Measurements from ENCODE around the gene HSP90AA1. TPM values are rescaled to one million over a fixed set of nuclear protein-coding genes. Genes with fewer than 3 reads are reported as not detected.
"Not testable (repeated sequence)": the region's sequence is repeated elsewhere in the genome, so short reads cannot be mapped to it uniquely, and the experiment has no call there.

The HSP90AA1 gene
- total RNA-seq, 1 donor from 2014 or later: 540 TPM

DNA sequence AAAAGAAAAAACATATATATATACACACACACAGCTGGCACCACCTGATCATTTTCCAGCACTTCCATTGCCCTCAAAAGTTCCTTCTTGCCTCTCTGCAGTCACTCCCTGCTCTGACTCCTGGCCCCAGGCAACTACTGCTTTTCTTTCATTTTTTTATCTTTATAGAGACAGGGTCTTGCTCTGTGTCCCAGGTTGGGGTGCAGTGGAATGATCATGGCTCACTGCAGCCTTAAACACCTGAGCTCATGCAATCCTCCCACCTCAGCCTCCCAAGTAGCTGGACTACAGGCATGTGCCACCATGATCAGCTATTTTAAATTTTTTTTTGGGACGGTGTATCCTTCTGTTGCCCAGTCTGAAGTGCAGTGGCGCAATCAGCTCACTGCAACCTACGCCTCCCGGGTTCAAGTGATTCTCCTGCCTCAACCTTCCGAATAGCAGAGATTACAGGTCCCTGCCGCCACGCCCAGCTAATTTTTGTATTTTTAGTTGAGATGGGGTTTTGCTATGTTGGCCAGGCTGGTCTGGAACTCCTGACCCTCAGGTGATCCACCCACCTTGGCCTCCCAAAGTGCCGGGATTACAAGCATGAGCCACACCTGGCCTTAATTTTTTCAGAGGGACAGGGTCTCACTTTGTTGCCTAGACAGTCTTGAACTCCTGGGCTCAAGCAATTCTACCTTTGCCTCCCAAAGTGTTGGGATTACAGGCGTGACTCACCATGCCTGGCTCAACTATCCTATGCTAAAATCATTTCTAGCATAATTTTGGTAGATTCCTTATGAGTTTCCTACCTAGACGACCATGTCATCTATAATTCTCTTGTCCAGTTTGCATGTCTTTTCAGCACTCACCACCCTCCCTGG is 7.8 kb downstream of the HSP90AA1 start:
- Histone ChIP-seq H3K27me3 (ENCODE audit: low read depth) (no peaks in the 10 kb centered on the region), H3K9me3 (no peaks in the 10 kb centered on the region), H3K36me3 (peaks cover 61% of the 10 kb centered on the region), H3K4me3 (no peak overlapping the region), H3K4me1 (peaks cover 26% of the 10 kb centered on the region), H3K27ac (no peak overlapping the region)
- DNase-seq (no peak), ATAC-seq (no peak)
- TF ChIP-seq, protein P1, sequence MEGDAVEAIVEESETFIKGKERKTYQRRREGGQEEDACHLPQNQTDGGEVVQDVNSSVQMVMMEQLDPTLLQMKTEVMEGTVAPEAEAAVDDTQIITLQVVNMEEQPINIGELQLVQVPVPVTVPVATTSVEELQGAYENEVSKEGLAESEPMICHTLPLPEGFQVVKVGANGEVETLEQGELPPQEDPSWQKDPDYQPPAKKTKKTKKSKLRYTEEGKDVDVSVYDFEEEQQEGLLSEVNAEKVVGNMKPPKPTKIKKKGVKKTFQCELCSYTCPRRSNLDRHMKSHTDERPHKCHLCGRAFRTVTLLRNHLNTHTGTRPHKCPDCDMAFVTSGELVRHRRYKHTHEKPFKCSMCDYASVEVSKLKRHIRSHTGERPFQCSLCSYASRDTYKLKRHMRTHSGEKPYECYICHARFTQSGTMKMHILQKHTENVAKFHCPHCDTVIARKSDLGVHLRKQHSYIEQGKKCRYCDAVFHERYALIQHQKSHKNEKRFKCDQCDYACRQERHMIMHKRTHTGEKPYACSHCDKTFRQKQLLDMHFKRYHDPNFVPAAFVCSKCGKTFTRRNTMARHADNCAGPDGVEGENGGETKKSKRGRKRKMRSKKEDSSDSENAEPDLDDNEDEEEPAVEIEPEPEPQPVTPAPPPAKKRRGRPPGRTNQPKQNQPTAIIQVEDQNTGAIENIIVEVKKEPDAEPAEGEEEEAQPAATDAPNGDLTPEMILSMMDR (IDR thresholded peaks at IDR 0.05): no peak
- intact Hi-C loops (cut with DNase I): no loop called here

- H3K27ac ChIP-seq; intact Hi-C loops (cut with DNase I); ATAC-seq; H3K9me3 ChIP-seq; H3K27me3 ChIP-seq (ENCODE audit: low read depth); H3K4me3 ChIP-seq; DNase-seq: not testable (repeated sequence)
- H3K36me3 ChIP-seq: peaks cover 54% of the 10 kb centered on the region
- H3K4me1 ChIP-seq: peaks cover 19% of the 10 kb centered on the region
Observed at GRCh38 chr14:102078361-102078791, 8.5 kb downstream of the HSP90AA1 start.

DNA sequence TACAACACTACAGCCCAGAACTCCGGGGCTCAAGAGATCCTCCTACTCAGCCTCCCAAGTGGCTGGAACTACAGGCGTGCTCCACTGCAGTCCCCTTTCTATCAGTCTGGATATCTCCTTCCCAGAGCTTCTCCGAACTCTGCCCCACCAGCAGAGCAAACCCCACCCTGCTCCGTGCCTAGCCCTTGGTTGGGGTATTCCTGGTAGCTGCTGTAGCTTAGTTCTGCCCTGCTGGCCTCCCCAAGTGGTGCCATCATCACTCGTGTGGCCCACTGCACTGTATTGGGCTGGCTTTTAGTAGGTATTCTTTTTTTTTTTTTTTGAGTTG is 9.5 kb downstream of the HSP90AA1 start:
- H3K9me3 ChIP-seq: no peaks in the 10 kb centered on the region
- intact Hi-C loops (cut with DNase I): no loop called here
- H3K4me3 ChIP-seq: no peak overlapping the region
- TF ChIP-seq, protein P1 (IDR thresholded peaks at IDR 0.05): no peak
- peaks cover 9% of the 10 kb centered on the region for H3K4me1 ChIP-seq
- no peak for DNase-seq
- H3K27ac ChIP-seq: no peak overlapping the region
- peaks cover 44% of the 10 kb centered on the region for H3K36me3 ChIP-seq
- no peaks in the 10 kb centered on the region for H3K27me3 ChIP-seq (ENCODE audit: low read depth)
- ATAC-seq: peak; percentile 11 to 18

DNA sequence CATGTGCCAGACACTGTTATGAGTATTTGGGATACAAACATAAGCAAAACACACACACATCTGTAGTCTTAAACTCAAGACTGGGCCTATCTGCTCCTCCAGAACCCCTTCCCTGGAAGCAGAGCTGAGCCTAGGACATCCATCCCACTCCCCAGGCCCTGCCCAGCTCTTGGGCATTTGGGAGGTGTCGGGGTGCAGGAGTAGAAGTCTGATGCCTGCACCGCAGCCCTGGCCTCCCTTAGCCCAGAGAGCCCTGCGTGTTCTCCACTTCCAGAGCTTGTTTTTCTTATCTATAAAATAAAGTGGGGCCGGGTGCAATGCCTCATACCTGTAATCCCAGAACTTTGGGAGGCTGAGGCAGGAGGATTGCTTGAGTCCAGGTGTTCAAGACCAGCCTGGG is 11.7 kb downstream of the HSP90AA1 start:
- Histone ChIP-seq H3K4me1 (no peaks in the 10 kb centered on the region), H3K9me3 (no peaks in the 10 kb centered on the region), H3K36me3 (peaks cover 22% of the 10 kb centered on the region), H3K27ac (no peak overlapping the region), H3K27me3 (ENCODE audit: low read depth) (no peaks in the 10 kb centered on the region), H3K4me3 (no peak overlapping the region)
- no peak for ATAC-seq
- TF ChIP-seq, protein P1 (IDR thresholded peaks at IDR 0.05): no peak
- intact Hi-C loops (cut with DNase I): no loop called here
- no peak for DNase-seq

DNA sequence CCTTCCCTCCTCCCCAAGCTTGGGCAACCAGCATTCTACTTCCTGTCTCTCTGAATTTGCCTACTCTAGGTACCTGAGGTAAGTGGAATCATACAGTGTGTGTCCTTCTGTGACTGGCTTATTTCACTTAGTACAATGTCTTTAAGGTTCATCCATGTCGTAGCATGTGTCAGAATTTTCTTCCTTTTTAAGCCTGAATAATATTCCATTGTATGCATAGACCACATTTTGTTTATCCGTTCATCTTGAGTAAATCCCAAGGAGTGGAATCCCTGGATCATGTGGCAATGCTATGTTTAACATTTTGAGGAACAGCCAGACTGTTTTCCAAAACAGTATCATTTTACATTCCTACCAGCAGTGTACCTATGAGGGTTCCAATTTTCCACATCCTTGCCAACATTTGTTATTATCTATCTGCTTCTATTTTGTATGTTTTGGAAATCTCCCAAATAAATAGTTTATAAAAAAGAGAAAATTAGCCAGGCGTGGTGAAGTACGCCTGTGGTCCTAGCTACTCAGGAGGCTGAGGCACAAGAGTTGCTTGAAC is 12.4 kb downstream of the HSP90AA1 start:
- H3K9me3 ChIP-seq: no peaks in the 10 kb centered on the region
- H3K4me1 ChIP-seq: no peaks in the 10 kb centered on the region
- no peak overlapping the region for H3K4me3 ChIP-seq
- DNase-seq (no peak), ATAC-seq (no peak)
- intact Hi-C loops (cut with DNase I): no loop called here
- H3K27me3 ChIP-seq (ENCODE audit: low read depth): no peaks in the 10 kb centered on the region
- peaks cover 15% of the 10 kb centered on the region for H3K36me3 ChIP-seq
- TF ChIP-seq, protein P1 (IDR thresholded peaks at IDR 0.05): no peak
- no peak overlapping the region for H3K27ac ChIP-seq

Measured in lower lobe of right lung (tissue), 2 donors.